Measurements from ENCODE around the gene RAP1A. TPM values are rescaled to one million over a fixed set of nuclear protein-coding genes. Genes with fewer than 3 reads are reported as not detected.
A peak's percentile ranks its signal among the peaks of the same experiment; 100 is the strongest.
"Not testable (repeated sequence)": the region's sequence is repeated elsewhere in the genome, so short reads cannot be mapped to it uniquely, and the experiment has no call there.

Gene RAP1A
- polyA plus RNA-seq, 4 donors = 73.9 to 92.6 (median 86.1) TPM

DNA sequence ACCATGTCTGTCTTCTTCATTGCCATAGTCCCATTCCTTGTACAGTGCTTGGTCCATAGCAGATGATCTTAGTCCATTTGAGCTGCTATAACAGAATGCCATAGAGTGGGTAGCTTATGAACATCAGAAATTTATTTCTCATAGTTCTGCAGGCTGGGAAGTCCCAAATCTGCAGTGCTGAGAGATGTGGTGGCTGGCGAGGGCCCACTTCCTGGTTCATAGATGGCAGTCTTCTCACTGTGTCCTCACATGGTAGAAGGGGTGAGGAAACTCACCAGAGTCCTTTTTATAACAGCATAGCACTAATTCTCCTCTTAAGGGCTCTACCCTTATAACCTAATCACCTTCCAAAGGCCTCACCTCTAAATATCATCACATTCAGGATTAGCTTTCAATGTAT, 23.1 kb upstream of the RAP1A start:
- no peak for DNase-seq (ENCODE audit: low read depth in 4 of 4, low spot score in 3 of 4)

DNA sequence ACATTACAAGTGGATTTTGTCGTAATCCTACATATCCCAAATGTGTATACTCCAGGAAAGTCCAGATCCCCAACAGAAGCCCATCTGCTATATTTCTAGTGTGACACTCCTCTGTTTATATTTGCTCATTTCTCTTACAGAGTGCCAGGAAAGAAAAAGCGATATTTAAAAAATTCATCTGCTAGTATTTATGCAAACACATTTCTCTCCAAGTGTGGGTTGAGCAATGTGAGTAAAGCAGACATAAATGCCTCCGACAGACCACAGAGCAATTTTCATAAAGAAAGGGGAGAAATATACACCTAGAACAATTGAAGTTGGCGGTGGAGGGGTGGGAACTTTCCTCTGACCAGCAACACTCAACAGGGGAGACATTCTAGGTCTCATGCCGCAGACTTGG, 22.2 kb upstream of the RAP1A start:
- no peak for DNase-seq (ENCODE audit: low read depth in 4 of 4, low spot score in 3 of 4)

DNA sequence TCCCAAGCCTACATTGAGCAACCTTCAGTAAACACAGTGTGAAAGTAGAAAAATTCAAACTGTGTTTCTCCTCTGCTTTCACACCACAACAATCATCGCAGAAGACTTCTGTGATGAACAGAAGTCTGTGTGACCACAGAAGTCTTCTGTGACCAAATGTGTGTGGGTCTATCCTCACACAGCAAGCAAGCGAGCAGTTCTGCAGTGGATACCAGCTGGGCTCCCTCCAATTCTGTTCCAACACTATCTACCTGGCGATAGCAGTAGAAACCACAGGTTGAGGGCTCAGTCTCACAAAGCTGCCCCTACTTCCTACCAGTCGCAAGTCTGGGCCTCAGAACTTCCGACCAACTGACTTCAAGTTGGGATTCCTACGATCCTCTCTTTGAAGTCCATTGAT, 21.0 kb upstream of the RAP1A start:
- no peak for DNase-seq (ENCODE audit: low read depth in 4 of 4, low spot score in 3 of 4)

DNA sequence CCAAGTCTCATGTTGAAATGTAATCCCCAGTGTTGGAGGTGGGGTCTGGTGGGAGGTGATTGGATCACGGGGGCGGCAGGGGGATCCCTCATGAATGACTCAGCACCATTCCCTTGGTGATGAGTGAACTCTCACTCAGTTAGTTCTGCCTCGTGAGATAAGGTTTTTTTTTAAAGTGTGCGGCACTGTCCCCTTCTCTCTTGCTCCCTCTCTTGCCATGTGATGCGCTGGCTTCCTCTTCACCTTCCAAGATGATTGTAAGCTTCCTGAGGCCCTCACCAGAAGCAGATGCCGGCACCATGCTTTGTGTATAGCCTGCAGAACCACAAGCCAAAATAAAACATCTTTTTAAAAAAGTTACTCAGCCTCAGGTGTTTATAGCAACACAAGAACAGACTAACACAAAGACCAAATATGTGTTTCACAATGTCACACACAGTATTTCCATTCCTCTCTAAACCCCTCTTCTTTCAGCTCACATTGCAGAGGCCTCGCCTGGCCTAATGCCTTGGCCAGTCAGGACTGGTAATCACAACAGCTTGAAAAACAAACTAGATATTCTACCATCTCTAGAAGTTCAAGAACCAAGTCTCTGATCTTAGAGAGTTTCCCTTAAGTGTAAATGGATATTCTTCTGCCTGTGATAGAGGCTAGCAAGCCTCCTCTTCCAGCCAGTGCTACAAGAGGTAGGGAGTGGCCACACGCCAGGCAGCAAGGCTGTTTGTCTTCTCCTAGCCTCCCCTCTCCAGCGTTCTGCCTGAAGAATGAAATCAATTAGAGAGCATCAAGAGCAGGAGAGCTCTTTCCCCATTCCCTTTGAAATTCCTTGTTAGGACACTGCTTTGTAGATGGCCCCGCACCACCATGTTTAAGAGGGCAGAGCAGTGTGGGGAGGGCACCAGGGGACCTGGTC, 19.6 kb upstream of the RAP1A start:
- DNase-seq (ENCODE audit: low read depth in 4 of 4, low spot score in 3 of 4) = no peak

DNA sequence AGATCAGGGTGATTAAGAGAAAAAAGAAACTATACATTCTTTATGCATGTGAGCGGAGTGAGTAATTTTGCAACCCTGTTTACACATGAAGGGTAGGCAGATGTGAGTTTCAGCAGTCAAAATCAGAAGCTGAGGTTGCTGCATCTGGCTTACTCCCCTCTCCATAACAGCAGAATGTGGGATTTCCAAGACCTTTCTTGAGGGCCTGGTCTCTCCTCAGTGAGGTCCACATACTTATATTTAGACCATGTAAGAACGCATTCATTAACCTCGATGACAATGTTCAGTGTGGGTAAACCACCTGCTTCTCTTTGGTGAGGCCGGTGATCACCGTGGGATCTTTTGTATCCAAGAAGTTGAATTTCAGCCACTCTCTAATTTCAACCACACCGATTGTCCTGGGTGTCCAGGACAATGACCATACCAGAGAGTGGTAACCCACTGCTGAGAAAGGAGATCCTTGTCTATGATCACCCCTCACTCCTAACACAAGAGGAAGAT, 18.7 kb upstream of the RAP1A start:
- DNase-seq (ENCODE audit: low read depth in 4 of 4, low spot score in 3 of 4) = no peak

- DNase-seq (ENCODE audit: low read depth in 4 of 4, low spot score in 3 of 4) = no peak
These were observed 17.3 kb upstream of the RAP1A start for GRCh38 chr1:111602302-111602701.

- DNase-seq (ENCODE audit: low read depth in 4 of 4, low spot score in 3 of 4) = no peak
These were observed 16.6 kb upstream of the RAP1A start for GRCh38 chr1:111602974-111603373.

- DNase-seq (ENCODE audit: low read depth in 4 of 4, low spot score in 3 of 4) = no peak
These were observed 15.6 kb upstream of the RAP1A start for GRCh38 chr1:111603979-111604378.

GRCh38 chr1:111604931-111605330, 14.7 kb upstream of the RAP1A start:
- no peak for DNase-seq (ENCODE audit: low read depth in 4 of 4, low spot score in 3 of 4)

DNA sequence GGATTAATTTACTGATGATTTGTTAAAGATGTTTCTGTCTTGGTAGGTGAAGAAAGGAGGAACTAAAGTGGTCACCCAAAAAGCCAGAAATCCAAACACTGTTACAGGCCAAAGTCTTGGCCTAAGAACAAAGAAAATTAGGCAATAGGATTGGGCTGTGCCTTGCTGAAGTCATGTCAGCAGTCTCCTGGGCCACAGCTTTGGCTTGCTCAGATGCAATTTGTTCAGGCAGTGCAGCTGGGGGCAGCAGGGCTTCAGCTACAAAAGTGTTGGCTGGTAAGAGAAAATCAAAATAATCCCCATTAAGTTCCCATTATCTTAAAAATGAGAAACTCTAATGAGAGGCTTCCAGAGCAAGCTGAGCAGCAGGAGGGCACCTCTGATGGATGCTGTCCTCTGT, 14.0 kb upstream of the RAP1A start:
- DNase-seq (ENCODE audit: low read depth in 4 of 4, low spot score in 3 of 4) = no peak

GRCh38 chr1:111606457-111607215, 13.0 kb upstream of the RAP1A start:
- DNase-seq (ENCODE audit: low read depth in 4 of 4, low spot score in 3 of 4) = not testable (repeated sequence)

DNA sequence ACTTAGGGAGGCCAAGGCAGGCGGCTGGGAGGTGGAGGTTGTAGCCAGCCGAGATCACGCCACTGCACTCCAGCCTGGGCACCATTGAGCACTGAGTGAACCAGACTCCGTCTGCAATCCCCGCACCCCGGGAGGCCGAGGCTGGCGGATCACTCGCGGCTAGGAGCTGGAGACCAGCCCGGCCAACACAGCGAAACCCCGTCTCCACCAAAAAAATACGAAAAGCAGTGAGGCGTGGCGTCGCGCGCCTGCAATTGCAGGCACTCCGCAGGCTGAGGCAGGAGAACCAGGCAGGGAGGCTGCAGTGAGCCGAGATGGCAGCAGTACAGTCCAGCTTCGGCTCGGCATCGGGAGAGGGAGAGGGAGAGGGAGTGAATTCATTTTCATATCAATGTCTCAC, 11.1 kb upstream of the RAP1A start:
- DNase-seq (ENCODE audit: low read depth in 4 of 4, low spot score in 3 of 4) = not testable (repeated sequence)

GRCh38 chr1:111611986-111612385, 7.6 kb upstream of the RAP1A start:
- DNase-seq (ENCODE audit: low read depth in 4 of 4, low spot score in 3 of 4) = no peak

DNA sequence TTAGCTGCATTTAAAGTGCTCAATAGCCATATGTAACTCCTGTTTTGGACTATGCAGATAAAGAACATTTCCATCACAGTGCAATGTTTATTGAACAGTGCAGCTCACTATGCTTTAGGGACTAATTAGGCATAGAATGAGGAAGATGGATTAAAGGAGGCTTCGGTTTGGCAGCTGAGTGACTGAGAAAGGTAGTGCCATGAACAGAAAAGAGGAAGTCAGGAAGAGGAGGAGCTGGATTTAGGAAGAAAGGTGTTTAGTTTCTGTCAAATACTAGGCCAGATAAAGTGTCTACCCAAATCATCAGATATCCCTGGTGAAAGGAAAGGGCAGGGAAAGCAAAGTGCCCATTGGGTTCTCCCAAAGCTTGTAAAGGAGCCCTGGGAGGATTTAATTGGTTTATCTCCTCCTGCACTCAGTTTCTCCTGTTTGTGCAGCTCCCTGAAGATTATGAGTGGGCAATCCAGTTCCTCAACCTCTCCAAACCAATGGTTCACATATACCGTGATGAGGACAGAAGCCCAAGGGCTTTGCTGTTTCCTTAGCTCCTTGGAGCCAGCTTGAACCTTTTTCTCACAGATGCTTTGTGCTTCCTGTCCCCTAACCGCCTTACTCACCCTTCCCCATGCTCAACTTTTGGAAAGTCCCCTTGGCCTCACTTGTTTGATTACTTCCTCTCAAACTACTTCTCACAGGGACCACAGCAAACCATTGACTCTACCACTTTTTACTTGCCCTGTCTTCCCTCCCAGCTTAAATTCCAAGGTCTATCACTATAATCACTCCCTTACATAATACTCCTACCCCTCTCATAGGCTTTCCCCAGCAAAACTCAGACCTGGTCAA, 3.5 kb upstream of the RAP1A start:
- no peak for DNase-seq (ENCODE audit: low read depth in 4 of 4, low spot score in 3 of 4)

DNA sequence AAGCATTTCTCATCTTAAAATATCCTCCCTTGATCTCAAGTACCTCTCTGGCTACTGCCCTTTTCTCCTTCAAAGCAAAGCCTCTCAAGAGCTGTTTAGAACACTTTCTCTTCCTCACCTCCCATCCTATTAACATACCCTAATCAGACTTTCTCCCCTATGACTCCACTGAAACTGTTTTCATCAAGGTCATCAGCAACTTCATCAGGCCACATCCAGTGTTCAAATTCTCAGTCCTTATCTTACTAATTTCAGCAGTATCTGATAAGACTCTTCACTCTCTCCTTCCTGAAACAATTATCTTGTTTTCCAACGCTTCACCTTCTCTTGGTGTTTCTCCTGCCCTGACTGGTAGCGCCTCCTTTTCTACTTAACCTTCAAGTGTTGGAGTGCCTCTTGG, 1.5 kb upstream of the RAP1A start:
- no peak for DNase-seq (ENCODE audit: low read depth in 4 of 4, low spot score in 3 of 4)

GRCh38 chr1:111618961-111619634, 491 bp upstream of the RAP1A start:
- no peak for DNase-seq (ENCODE audit: low read depth in 4 of 4, low spot score in 3 of 4)

DNA sequence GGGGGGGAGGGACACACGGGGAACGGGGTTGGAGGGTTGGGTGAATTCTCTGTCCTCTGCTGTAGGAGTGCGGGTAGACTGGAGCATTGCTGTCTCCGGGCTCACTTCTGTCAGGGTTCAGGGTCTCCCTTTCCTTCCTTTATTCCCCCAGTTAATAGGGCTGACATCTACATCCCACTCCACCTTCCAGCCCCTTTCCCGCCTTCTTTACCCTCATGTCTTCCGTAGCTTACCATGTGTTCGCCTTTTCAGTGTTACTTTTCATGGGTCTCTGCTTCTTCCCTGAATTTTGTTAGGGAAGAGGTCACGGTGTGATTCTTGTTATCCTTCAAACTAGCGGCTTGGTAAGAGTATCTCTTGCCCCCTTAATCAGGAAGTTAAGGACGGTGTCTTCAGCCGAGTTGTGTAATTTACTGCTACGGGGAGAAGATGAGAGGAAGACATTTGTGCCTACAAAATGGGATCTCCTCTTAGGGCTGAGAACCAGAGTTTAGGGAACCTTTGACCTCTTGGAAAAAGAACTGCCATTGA, 917 bp downstream of the RAP1A start:
- peak in 1 of 4 donors; percentile 20 for DNase-seq (ENCODE audit: low read depth in 4 of 4, low spot score in 3 of 4)

DNA sequence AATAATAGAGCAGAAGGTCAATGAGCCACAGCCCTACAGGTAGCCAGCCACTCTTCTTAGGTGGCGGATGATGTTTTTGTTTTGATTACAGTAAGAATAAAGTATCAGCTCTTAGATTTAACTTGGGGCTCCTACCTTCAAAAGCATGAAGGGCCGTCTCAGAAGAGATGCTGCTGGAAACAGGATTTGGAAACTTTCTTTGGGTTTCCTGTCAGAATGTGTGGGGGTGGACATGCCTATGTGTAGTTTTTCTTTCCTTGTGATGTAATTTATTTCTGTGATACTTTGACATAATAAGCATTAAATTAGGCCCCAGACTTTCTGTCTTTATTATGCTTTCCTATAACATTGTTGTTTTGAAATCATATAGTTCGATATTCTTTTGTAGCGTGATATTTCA, 1.5 kb downstream of the RAP1A start:
- no peak for DNase-seq (ENCODE audit: low read depth in 4 of 4, low spot score in 3 of 4)

GRCh38 chr1:111622166-111622565, 2.6 kb downstream of the RAP1A start:
- DNase-seq (ENCODE audit: low read depth in 4 of 4, low spot score in 3 of 4) = no peak

DNA sequence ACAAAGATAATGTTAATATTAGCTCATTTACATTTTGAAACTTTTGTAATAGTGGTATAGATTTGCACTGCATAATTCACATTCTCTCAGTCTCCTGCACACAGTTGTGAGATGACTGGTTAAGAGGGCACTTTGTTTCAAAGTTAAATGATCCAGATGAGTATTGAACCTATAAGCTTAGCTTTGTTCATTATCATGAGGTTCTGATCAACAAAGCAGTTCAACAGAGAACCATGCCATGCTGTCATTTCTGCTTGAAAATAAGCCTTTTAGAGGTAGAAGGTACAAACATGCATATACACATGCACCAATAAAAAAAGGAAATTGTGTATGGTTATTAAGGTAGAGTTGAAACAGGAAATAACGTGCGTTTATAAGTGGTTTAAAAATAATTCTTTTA, 4.8 kb downstream of the RAP1A start:
- DNase-seq (ENCODE audit: low read depth in 4 of 4, low spot score in 3 of 4) = no peak
